ENCODE measurements around the gene NSMF.

GRCh38 chr9:137415451-137415850 lies 43.7 kb downstream of the NSMF start:
- no peak for TF ChIP-seq CTCF (IDR thresholded peaks at IDR 0.05)
- no peak for TF ChIP-seq EP300 (IDR thresholded peaks at IDR 0.05)
- no peak for TF ChIP-seq POLR2AphosphoS5 (IDR thresholded peaks at IDR 0.05)
- no peak for TF ChIP-seq POLR2A (IDR thresholded peaks at IDR 0.05)

Data from stomach (tissue), 4 donors.